GM18517 (cell line): ENCODE data around the gene LYPLA2.
"Not testable (repeated sequence)": the region's sequence is repeated elsewhere in the genome, so short reads cannot be mapped to it uniquely, and the experiment has no call there.

Experiments used
- ATAC-seq: cut with Tn5 transposase; IDR thresholded peaks from one replicate; pipeline ENCODE4 v1.9.1; 2021; ENCODE audit warnings: mild to moderate bottlenecking, moderate library complexity; ENCODE audit not compliant: unreplicated experiment

LYPLA2 gene

DNA sequence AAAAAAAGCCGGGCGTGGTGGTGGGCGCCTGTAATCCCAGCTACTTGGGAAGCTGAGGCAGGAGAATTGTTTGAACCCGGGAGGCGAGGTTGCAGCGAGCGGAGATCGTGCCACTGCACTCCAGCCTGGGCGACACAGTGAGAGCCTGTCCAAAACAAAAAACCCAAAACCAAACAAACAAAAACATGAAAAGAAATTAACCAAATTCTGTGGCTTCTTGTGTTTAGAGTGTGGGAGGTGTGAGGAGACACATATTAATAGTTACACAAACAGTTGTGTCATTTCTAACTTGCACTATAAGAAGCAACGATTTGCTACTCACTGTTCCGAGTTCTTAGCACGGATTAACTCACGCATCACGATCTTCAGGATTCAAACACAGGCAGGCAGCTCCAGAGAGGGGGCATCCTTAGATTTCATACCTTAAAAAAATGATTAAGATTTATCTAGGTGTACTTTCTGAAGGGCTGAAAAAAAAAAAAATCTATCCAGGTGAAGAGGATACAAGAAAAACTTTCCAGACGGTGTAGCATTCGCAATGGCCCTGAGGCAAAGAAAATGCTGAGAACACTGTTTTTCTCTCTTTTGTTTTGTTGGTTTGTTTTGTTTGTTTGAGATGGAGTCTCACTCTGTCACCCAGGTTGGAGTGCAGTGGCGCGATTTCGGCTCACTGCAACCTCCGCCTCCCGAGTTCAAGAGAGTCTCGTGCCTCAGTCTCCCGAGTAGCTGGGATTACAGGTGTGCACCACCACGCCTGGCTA, 35.0 kb downstream of the LYPLA2 start:
- ATAC-seq: peak; percentile 67

GRCh38 chr1:23826590-23826989, 35.6 kb downstream of the LYPLA2 start:
- not testable (repeated sequence) for ATAC-seq

DNA sequence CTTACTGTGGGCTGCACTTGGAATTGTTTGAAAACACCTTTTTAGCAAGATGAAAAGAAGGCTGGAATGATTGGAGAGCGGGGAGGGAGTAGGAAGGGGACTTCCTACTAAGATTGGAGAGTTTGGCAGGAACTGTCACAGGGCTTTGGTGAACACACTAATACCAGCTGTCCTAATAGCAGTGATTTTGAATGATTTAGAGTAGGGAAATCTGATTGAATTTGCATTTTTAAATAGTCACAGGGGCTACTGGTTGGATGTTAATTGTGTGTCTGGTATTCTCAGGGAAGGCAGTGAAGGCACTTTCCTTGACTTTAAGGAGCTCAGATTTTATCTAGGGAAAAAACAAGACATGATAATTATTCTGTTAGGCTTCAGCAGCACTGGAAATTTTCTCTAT, 36.8 kb downstream of the LYPLA2 start:
- no peak for ATAC-seq

GRCh38 chr1:23834156-23834555, 43.2 kb downstream of the LYPLA2 start:
- not testable (repeated sequence) for ATAC-seq

DNA sequence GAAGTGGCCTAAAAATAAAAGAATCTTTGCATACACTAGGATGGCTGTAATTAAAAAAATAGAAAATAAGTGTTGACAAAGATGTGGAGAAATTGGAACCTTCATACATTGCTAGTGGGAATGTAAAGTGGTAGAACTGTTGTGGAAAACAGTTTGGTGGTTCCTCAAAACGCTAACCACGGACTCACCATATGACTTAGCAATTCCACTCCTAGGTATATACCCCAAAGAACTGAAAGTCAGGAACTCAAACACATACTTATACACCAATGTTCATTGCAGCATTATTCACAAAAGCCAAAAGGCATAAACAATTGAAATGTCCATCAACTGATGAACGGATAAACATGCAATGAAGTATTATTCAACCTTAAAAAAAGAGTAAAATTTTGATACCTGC, 45.1 kb downstream of the LYPLA2 start:
- ATAC-seq: no peak

GRCh38 chr1:23837908-23838307, 47.0 kb downstream of the LYPLA2 start:
- no peak for ATAC-seq

DNA sequence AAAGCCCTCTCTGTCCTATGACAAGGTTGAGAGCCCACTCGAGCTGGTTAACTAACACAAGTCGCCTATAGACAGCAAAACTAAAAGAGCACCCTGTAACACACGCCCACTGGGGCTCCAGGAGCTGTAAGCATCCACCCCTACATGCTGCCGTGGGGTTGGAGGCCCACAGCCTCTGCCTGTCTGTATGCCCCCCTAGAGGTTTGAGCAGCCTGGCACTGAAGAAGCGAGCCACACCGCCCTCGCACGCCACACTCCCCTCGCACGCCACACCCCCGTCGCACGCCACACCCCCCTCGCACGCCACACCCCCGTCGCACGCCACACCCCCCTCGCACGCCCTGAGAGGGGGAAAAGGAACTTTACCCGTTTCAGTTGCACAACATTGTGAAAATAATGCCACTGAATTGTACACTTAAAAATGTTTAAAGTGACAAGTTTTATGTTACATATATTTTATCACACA, 47.5 kb downstream of the LYPLA2 start:
- no peak for ATAC-seq

DNA sequence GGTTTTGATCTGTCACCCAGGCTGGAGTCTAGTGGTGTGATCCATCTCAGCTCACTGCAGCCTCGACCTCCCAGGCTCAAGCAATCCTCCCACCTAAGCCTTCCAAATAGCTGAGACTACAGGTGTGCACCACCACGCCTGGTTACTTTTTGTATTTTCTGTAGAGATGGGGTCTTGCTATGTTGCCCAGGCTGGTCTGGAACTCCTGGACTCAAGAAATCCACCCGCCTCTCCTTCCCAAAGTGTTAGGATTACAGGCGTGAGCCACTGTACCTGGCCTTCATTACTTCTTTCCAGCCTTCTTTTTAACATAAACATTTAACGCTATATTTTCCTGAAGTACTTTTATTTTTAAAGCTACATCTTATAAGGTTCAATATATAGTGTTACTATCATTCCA, 52.7 kb downstream of the LYPLA2 start:
- no peak for ATAC-seq
